B cell (primary cell): Measurements from ENCODE around the gene MMP15. TPM values are rescaled to one million over a fixed set of nuclear protein-coding genes. Genes with fewer than 3 reads are reported as not detected.

ENCODE experiments used
- ATAC-seq: fragments of 200-7000 bp; cut with Tn5 transposase; one replicate; pipeline ENCODE4 v1.10.0; 2021; ENCODE audit warnings: low read depth, mild to moderate bottlenecking, moderate number of reproducible peaks, moderate library complexity
- CTCF ChIA-PET: fragments of 350-600 bp; sonication (Branson Sonifier 250); formaldehyde crosslinking; loops from one replicate; lab custom pipeline; 2021; ENCODE audit warnings: antibody characterized with exemption, inconsistent platforms; lab: Charles Lee
- POLR2A ChIA-PET: fragments of 350-600 bp; sonication (Branson Sonifier 250); formaldehyde crosslinking; loops from one replicate; lab custom pipeline; 2021; ENCODE audit warnings: antibody characterized with exemption; lab: Charles Lee
- DNase-seq: peaks from one replicate; pipeline ENCODE4 v3.0.0; 2013
- H2AFZ ChIP-seq: 2 replicates; pipeline ENCODE4 v1.6.1; 2012; ENCODE audit warnings: mild to moderate bottlenecking, low read depth, low read length; ENCODE audit not compliant: insufficient read depth, poor library complexity, severe bottlenecking
- H3K27ac ChIP-seq, 2 donors: 1 replicate in 1 of 2; 2 replicates in 1 of 2; pipeline ENCODE4 v1.5.1; 2012 to 2013; ENCODE audit warnings: low read length in 2 of 2, mild to moderate bottlenecking in 2 of 2, moderate library complexity in 1 of 2
- H3K27me3 ChIP-seq, 4 experiments: fragments of 200-600 bp in 1 of 4; sonication (generic) in 1 of 4; replicated peaks in 1 of 4; 1 replicate in 2 of 4; 2 replicates in 2 of 4; pipeline versions ENCODE4 v1.6.1 to v1.7.0; 2013 to 2016; ENCODE audit warnings: low read length in 3 of 4, mild to moderate bottlenecking in 2 of 4, mixed read lengths in 1 of 4, moderate library complexity in 1 of 4; ENCODE audit not compliant: insufficient read depth in 4 of 4, control insufficient read depth in 3 of 4; ENCODE audit errors: control extremely low read depth in 1 of 4
- H3K36me3 ChIP-seq, 2 experiments: replicated peaks in 1 of 2; 1 replicate in 1 of 2; 2 replicates in 1 of 2; pipeline versions ENCODE4 v1.6.1 to v1.7.1; 2013; ENCODE audit warnings: low read length in 1 of 2; ENCODE audit not compliant: insufficient read depth in 2 of 2, control insufficient read depth in 1 of 2; ENCODE audit errors: control extremely low read depth in 1 of 2, extremely low read depth in 1 of 2
- H3K4me1 ChIP-seq, 2 donors: fragments of 200-600 bp in 1 of 2; sonication (generic) in 1 of 2; 1 replicate in 1 of 2; 2 replicates in 1 of 2; pipeline versions ENCODE4 v1.5.1 to v1.6.1; 2013 to 2017; ENCODE audit warnings: low read length in 2 of 2; ENCODE audit not compliant: control insufficient read depth in 2 of 2, insufficient read depth in 2 of 2
- H3K4me2 ChIP-seq: replicated peaks from 2 replicates; pipeline ENCODE3; 2012; ENCODE audit warnings: mild to moderate bottlenecking, low read depth, low read length; ENCODE audit not compliant: poor library complexity, severe bottlenecking
- H3K4me3 ChIP-seq, 5 experiments: fragments of 200-600 bp in 1 of 5; sonication (generic) in 1 of 5; 1 replicate in 3 of 5; 2 replicates in 2 of 5; pipeline versions ENCODE4 v1.5.1 to v1.7.0; 2011 to 2016; ENCODE audit warnings: low read length in 4 of 5, mild to moderate bottlenecking in 4 of 5, low read depth in 2 of 5, control low read depth in 1 of 5, moderate library complexity in 1 of 5; ENCODE audit not compliant: insufficient read depth in 1 of 5; ENCODE audit errors: control extremely low read depth in 1 of 5, extremely low read depth in 1 of 5
- H3K79me2 ChIP-seq: fragments of 200-600 bp; sonication (generic); one replicate; pipeline ENCODE4 v1.6.0; 2016; ENCODE audit warnings: low read length; ENCODE audit not compliant: control insufficient read depth, insufficient read depth
- H3K9ac ChIP-seq: fragments of 200-600 bp; sonication (generic); 2 replicates; pipeline ENCODE4 v1.6.1; 2017; ENCODE audit warnings: mild to moderate bottlenecking, low read length, moderate library complexity
- H3K9me3 ChIP-seq, 3 donors: one replicate each; pipeline versions ENCODE4 v1.6.1 to v1.7.1; 2013; ENCODE audit warnings: low read length in 2 of 3; ENCODE audit not compliant: control insufficient read depth in 2 of 3, insufficient read depth in 1 of 3; ENCODE audit errors: control extremely low read depth in 1 of 3
- H4K20me1 ChIP-seq: 2 replicates; pipeline ENCODE4 v1.6.0; 2012; ENCODE audit warnings: mild to moderate bottlenecking, low read length; ENCODE audit not compliant: insufficient read depth, control insufficient read depth, poor library complexity, severe bottlenecking
- H3K27ac Mint-ChIP-seq: one replicate; pipeline ENCODE4 v1.8.0; 2021; ENCODE audit warnings: mixed read lengths
- H3K27me3 Mint-ChIP-seq: one replicate; pipeline ENCODE4 v1.8.0; 2021; ENCODE audit warnings: mixed read lengths
- H3K4me1 Mint-ChIP-seq: one replicate; pipeline ENCODE4 v1.8.0; 2021; ENCODE audit warnings: mixed read lengths
- H3K4me3 Mint-ChIP-seq: one replicate; pipeline ENCODE4 v1.8.0; 2021; ENCODE audit warnings: mixed read lengths
- H3K9me3 Mint-ChIP-seq: one replicate; pipeline ENCODE4 v1.8.0; 2022; ENCODE audit warnings: mixed read lengths; ENCODE audit not compliant: insufficient read depth
- CTCF ChIP-seq: fragments of 200-600 bp; IDR thresholded peaks from one replicate; pipeline ENCODE4 v1.8.0; 2022; ENCODE audit warnings: antibody characterized with exemption, mild to moderate bottlenecking
- EZH2 ChIP-seq: IDR thresholded peaks from 2 replicates; pipeline ENCODE4 v1.6.1; 2012; ENCODE audit warnings: borderline replicate concordance, low read depth, mild to moderate bottlenecking, moderate library complexity, low read length; ENCODE audit not compliant: insufficient read depth, poor library complexity, severe bottlenecking
- WGBS: methylation state at CpG from one replicate; pipeline ENCODE4 v1.1.5; 2013; ENCODE audit warnings: missing lambda C conversion rate; ENCODE audit not compliant: insufficient coverage; 5-methylcytosine and 5-hydroxymethylcytosine counted together
- intact Hi-C: fragments of 100-400 bp; cut with micrococcal nuclease; formaldehyde crosslinking; loops from one replicate; pipeline ENCODE4 v1.10.0; 2022
- polyA plus RNA-seq: library from polyadenylated mRNA; depleted of rRNA; stranded (reverse); fragments of >200 nt; gene quantifications from 2 replicates; pipeline ENCODE4 v1.2.3, GENCODE V29; 2012
- total RNA-seq, 2 donors: library from RNA; stranded (reverse); fragments of 120-200 nt in 1 of 2; gene quantifications; 1 replicate in 1 of 2; 2 replicates in 1 of 2; pipeline versions ENCODE4 v1.2.3 to v1.2.4, GENCODE V29; 2013 to 2022

MMP15 gene
- total and polyA plus RNA-seq, 2 donors (not counting 1 experiment from before 2014, with no cell fraction given): not detected

DNA sequence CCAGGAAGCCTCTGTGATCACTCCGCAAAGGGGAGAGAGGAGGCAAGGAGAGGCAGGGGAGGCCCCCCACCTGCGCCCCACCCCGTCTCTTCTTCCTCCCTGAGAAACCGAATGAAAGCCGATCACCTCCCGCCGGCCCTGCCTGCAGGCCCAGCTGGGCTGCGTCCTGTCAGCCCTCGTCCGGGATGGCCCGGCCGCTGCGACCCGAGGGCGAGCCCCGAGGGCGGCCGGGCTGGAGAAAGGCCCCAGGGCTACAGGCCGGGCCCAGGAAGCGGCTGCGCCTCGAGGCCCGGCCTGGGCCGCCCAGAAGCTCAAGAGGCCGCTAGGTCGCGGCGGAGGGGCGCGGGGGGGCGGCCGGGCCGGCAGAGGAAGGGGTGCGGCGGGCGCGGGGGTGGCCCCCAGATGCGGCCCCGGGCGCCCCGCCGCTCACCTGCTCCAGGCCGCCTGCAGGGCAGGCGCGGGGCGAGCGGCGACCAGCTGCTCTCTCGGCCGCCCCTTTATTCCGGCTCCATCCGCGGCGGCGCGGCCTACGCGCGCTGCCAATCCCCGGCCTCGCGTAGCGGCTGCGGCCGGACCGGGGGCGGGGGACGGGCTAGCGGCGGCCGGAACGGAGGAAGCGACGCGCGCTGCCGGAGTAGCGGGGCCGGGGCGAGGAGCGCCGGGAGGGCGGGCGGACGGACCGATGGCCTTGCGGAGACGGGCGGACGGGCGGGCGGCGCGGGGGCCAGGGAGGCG is 25.4 kb upstream of the MMP15 start, which contains the start of gene ZNF319:
Gene ZNF319, minus strand, starts transcription at position 702 of the 735 bp plus-strand sequence. CDS start 2,407 bp downstream, outside the sequence.
- Mint-ChIP-seq H3K4me1 (peaks cover 34% of the 10 kb centered on the region), H3K27me3 (no peaks in the 10 kb centered on the region), H3K4me3 (peak within 1 kb of the TSS; percentile 97), H3K9me3 (no peaks in the 10 kb centered on the region), H3K27ac (peak within 1 kb of the TSS; percentile 96)
- Histone ChIP-seq H3K36me3 (peaks cover 0 to 26% of the 10 kb centered on the region in 2 experiments), H3K9ac (peak within 1 kb of the TSS; percentile 90), H3K4me2 (peak within 1 kb of the TSS; percentile 100), H3K27me3 (no peaks in the 10 kb centered on the region), H2AFZ (peak within 1 kb of the TSS; percentile 83), H3K9me3 (no peaks in the 10 kb centered on the region), H4K20me1 (peaks cover 30% of the 10 kb centered on the region), H3K27ac (peak within 1 kb of the TSS; percentile 86 to 87), H3K4me3 (peak within 1 kb of the TSS; percentile 48 to 95 (median 88)), H3K79me2 (peaks cover 16% of the 10 kb centered on the region), H3K4me1 (peaks cover 16 to 27% of the 10 kb centered on the region in 2 donors)
- under 1% methylated on average over 94 of the region's 95 CpGs for WGBS
- intact Hi-C loops: loop anchor here (1.0 to 10.0 kb wide), 8 partner anchors 129 to 813 kb away; partner anchors contain the start of genes ARL2BP, CCDC102A, CFAP20 and CSNK2A2
- CTCF ChIA-PET: interaction anchor here (0.5 to 2.7 kb wide), 8 partner anchors 11 to 683 kb away, joined by 3 to 8 read pairs (median 3); no protein-coding TSS in a partner anchor
- DNase-seq (no peak), ATAC-seq (peak; percentile 28)
- TF ChIP-seq CTCF: no peak
- no peak for TF ChIP-seq EZH2
- POLR2A ChIA-PET: interaction anchor here (0.6 to 1.2 kb wide), 2 partner anchors 24 to 129 kb away, joined by 3 to 6 read pairs; partner anchors contain the start of gene CFAP20
